ENCODE measurements around the gene NTRK3.
"Not testable (repeated sequence)": the region's sequence is repeated elsewhere in the genome, so short reads cannot be mapped to it uniquely, and the experiment has no call there.

NTRK3 gene

DNA sequence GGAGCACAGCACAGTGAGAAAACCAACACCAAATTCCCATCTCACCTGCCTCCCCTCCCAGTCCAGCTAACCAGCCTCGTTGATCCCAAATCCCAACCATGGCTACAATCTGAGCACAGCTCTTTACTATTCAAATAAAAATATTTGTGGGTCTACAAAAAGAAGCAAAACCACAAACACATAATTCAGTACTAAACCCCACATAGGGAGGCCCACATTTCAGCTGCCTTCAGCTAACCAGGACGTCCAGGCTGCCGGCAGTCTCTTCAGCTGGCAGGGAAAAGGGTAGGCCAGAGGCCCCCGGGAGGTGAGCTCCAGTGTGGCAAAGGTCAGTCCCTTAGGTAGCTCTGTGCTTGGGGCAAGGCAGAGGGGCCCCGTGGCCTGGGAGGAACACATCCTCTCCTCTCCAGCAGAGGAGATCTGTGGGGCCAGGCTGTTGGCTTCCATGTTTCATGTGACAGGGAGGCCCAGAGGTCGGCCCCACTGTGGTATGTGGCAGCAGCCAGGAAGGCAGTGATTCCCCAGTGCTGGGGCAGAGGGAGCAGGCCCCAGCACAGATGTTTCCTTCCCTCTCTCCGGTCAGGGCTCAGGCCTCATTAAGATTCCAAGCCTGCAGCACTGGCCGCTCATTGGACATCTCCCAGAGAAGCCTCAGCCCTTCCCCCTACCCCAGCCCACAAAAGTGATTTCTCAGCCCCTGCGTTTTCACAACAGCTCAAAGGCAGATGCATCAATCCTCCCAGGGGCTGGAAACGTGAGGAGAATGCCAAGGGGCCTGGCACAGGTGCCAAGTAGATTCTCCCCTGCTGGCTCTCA, 381.4 kb downstream of the NTRK3 start:
- peak; percentile 93 for DNase-seq (ENCODE audit: low read depth)

DNA sequence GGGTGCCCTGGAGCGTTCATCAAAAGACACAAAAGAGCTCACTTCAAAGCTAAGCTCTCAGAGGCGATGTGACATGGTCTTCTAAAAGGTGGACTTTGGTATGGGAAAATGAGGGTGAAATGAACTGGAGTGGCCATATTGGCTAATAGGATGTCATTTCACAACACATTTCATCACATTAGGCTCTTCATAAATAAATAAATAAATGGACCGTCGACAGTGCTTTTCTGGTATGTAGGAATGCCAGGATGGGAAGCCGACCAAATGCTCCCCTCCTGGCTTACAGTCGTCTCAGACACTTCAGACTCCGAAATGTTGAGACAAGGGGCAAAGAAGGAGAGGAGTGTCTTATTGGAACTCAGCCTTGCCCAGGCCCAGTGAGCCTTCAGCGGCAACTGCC, 383.0 kb downstream of the NTRK3 start:
- peak; percentile 55 for DNase-seq (ENCODE audit: low read depth)

DNA sequence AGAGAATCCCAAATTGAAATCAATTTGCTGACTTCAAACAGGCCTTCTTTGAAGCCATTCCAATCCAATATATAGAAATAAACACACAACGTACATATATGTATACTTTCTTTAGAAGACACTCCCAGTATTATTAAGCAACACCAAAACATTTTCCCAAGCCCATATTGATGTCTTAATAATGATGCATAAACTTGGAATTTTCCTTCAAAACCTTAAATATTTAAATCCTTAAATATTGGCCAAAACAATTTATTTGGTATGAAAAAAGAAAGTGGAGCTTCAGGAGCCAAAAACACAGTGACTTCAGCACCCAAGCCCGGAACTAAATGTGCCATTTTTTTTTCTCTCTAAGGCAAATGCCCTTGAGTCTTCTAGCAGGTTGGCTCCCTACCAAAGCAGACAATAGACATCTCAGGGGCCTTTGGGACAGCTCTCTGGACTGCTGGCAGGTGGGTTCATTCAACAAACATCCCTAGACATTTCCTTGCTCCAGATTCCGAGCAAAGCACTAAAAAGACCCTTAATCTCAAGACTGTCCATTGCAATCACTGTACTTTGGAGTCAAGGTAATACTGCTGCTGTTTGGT, 384.7 kb downstream of the NTRK3 start:
- peak; percentile 73 for DNase-seq (ENCODE audit: low read depth)

DNA sequence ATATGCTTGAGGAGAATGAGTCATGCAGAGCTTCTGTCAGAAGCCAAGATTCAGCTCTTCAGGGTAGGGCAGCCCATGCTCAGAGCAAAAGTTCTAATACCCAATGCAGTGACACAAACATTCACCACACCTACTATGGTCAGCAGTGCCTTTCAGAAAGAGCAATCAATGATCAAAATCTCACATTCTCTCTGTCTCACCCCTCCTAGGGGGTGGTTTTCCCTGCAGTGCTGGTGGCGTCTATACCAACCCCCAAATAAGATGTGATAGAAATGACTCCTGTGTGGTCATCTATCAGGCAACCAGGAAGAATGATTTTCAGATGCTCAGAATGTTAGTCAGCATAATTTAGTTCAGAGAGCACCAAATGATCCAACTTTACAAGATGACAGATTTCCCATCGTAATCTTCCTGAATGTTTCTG, 385.3 kb downstream of the NTRK3 start:
- DNase-seq (ENCODE audit: low read depth), result peak; percentile 87

DNA sequence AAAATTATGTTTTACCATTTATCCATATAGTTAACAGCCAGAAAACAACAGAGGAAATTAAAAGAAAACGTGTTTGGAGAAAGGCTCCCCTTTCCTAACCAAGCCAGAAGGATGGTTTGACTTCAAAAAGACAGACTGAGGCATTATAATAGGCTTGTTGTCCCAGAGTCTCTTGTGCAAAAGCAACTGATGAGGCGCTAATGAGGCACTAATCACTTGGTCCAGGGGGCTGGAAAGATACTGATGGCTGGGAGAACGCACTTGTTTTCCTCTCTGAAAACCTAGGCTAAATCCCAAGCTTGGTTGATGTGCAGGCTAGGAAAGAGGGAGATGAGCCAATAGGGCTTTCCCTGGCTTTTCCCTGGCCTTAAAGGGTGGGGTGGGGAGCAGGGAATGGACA, 389.6 kb downstream of the NTRK3 start:
- no peak for DNase-seq (ENCODE audit: low read depth)

DNA sequence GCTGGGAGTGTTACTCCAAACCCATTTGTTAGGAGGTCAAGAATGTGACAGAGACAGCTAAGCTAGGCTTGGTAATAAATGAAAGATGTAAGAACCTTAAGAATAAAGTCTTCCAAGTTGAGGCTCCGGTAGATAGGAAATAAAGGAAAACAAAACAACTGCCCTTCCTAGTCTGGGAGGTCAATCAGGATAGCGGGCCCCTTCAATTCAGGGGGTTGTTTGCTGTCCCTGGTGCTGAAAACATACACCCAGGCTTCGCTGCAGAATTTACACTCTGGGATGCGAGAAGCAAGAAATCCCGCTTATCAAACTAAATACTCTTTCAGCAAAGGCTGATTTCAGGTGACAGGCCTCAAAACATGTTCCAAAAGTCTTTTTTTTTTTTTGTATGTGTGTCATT, 393.4 kb downstream of the NTRK3 start:
- peak; percentile 38 for DNase-seq (ENCODE audit: low read depth)

DNA sequence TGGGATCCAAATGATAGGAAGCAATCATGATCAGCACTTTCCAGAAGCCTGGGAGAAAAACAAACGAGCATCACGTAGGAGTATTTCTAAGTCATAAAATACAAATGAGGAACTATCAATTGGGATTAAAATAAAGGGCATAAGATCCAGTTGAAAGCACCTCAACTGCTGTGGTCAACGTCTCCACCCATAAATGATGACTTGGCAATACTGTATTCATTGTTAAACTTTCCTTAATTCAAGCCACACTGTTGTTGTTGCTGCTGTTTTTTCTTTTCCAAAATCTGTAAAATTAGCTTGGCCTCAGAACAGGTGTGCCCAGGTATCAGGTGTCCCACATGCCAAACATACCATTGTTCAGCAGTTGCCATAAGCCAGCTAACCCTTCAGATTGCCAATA, 395.8 kb downstream of the NTRK3 start:
- no peak for DNase-seq (ENCODE audit: low read depth)

DNA sequence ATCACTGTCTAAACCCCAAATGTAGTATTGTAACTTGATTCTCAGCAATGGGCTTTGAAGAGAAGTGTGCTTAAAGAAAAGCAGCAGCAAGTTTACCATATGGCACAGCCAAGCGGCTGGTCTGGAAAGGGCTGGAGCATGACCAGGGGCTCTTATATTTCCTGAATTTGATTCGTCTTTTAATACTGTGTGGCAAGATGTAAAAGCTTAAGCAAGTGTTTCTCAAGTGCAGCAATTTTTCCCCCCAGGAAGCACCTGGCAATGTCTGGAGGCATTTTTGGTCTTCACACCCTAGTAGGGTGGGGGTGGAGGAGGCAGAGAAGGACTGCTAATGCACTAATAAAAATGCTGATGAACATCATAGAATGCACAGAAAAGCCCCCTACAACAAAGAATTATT, 397.9 kb downstream of the NTRK3 start:
- no peak for DNase-seq (ENCODE audit: low read depth)

DNA sequence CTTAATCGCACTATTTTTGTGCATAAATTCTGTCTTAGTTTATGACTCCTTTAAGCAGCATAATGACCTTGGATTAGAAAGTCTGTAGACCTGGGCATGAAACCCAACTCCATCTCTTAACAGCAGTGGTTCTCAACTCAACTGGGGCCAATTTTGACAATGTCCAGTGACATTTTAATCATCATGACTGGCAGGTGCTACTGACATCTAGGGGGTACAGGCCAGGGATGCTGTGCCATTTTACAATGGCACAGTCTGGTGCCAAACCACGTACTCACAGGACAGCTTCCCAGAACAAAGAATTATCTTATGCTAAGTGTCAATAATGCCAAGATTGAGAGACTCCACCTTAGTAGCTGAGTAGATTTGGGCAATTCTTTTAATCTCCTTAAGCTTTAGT, 405.0 kb downstream of the NTRK3 start:
- DNase-seq (ENCODE audit: low read depth), result no peak

DNA sequence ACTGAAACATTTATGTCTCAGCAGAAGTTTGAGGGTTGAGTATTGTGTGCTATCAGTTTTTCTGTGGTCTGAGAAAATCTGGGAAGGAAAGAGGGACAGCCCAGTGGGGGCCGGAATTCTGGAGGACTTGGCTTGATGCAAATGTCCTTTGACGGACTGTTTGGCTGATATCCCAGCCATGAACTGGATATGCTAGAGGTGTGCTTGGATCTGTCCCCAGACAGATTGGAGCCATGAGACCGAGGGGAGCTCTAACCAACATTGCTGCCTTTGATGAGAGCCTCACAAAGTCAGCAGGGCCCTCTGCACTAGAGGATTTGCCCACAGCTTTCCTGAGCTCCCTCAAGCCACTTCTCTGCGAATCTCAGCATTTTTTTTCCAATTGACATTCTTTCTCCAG, 405.6 kb downstream of the NTRK3 start:
- DNase-seq (ENCODE audit: low read depth), result no peak

DNA sequence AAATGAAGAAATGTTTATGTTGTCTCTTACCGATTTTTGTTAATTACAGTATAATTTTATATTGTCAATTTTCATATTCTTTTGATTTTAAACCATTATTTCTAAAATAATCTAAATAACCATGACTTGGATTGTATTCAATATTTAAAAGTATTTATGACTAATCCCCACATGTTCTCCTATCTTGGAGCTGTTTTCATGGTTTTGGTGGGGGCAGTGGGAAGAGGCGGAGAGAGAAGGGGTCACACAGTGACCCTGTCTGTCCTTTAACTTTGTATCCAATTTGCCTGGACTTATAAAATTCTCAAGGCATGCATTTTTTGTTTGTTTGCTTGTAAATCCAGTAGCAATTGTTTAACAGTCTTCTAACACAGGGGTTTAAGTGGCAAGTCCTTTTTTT, 407.4 kb downstream of the NTRK3 start:
- DNase-seq (ENCODE audit: low read depth), result no peak

DNA sequence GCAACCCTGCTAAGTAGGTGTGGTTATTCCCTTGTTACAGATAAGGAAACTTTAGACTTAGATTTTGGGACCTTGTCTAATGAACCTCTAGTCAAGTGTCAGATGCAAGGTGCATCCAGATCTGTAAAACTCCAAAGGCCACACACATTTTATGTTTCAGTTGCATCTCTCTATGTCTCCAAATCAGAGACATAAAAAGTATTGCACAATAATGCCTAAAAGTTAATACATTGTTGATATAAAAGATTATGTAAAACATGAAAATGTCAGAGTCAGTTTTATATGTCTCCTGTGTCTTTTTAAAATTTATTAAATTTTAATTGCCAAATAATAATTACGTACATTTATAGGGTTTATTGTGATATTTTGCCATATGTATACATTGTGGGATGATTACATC, 408.5 kb downstream of the NTRK3 start:
- DNase-seq (ENCODE audit: low read depth), result no peak

DNA sequence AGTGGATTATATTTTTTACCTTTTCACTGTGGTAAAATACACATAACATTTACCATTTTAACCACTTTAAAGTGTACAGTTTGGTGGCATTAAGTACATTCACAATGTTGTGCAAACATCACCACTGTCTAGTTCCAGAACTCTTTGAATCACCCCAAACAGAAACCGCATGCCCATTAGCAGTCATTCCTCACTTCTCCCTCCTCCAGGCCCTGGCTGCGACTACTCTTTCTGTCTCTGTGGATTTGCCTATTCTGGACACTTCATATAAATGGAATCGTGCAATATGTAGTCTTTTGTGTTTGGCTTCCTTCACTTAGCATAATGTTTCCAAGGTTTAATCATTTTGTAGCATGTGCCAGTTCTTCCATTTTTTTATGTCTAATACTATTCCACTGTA, 409.8 kb downstream of the NTRK3 start:
- DNase-seq (ENCODE audit: low read depth), result no peak

DNA sequence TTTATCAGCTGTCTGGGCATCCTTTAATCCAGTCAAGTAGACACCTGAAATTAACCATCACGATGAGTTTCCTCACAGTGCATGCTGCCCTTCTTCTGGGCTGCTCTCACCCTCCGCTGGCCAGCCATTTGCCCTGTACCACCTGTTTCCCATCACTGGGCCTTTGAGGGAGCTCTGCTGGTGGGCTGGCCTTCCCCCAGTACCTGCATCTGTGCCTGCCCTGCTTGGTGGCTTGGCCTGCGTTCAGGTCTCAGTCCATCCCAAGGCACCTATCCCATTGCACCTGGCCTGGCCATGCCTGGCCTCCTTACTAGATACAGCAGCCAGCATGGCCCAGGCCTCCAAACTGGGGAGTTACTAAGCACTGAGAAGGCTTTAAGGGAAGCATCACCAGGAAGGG, 413.2 kb downstream of the NTRK3 start:
- no peak for DNase-seq (ENCODE audit: low read depth)

DNA sequence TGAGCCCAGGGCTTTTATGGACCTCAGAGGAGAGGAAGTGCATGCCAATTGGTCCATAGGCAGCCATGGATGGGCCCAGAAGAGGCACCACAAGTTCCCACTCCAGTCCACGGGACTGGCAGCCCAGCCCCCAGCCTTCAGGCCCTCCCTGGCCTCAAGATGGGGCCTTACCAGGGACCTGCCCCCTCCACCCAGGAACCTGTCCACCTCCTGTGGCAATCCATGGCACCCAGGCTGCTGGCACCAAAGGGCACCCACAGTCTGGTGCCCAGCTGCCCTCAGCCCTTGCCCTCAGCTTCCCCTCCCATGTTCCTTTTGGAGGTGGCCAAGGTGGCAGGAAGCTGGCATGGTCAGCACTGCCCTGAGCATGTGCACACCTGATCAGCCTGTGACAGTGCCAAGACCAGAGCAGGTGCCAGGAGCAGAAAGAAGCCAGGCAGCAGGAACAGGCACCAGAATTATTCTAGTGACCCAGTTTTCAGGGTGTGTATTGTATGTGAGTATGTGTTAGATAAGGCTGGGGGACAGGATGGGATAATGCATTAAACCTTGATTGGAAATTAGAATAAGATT, 415.0 kb downstream of the NTRK3 start:
- no peak for DNase-seq (ENCODE audit: low read depth)

DNA sequence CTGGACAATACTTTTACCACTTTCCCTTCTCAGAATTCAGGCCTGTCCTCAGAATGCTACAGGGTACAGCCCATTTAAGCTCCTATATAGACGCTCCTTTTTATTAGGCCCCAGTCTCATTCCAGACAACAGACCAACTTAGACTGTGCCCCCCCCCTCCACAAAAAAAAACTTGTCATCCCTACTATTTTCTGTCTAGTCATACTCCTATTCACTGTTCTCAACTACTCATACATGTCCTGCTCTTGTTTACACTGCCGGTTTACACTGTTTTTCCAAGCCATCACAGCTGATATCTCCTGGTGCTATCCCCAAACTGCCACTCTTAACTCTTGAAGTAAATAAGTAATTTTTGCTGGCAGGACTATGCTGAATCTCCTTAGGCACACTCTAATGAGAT, 420.7 kb downstream of the NTRK3 start:
- not testable (repeated sequence) for DNase-seq (ENCODE audit: low read depth)

DNA sequence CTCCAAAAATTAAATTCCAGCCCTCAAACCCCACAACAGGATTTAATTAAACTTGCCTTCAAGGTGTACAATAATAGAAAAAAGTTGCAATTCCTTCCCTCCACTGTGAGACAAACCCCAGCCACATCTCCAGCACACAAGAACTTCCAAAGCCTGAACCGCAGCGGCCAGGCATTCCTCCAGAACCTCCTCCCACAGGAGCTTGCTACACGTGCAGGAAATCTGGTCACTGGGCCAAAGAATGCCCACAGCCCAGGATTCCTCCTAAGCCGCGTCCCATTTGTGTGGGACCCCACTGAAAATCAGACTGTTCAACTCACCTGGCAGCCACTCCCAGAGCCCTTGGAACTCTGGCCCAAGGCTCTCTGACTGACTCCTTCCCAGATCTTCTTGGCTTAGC, 423.2 kb downstream of the NTRK3 start:
- DNase-seq (ENCODE audit: low read depth), result not testable (repeated sequence)

DNA sequence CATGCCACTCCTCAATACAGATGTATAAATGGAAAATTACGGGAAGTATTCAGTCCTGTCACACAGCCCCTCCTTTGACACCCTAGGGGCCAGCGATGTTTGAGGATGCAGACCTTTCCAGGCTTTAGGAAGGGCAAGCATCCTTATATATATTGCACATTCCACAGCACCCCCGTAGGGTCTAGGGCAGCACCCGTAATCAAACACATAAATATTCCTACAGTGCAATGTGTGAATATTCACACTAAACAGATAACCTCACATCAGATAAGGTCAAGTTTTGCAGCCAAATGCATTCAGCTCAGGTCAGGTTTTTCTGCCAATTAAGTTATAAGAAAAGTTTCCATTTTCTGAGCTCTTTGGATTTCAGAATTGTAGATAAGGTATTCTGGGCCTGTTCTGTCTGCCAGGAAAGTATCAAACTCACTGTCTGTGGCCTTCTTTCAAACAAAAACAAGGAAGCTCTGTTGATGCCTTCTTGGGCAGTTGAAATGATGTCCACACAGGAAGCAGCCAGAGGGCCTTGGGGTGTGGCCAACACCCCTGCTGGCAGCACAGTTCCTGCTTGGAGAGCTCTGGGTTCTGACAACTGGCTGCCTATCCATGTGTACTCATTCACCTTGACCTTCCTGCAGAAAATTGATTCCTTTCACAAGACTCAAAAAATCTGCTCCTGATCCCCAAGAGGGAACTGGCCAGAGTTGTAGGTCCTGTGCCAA, 427.0 kb downstream of the NTRK3 start:
- DNase-seq (ENCODE audit: low read depth), result peak; percentile 29

DNA sequence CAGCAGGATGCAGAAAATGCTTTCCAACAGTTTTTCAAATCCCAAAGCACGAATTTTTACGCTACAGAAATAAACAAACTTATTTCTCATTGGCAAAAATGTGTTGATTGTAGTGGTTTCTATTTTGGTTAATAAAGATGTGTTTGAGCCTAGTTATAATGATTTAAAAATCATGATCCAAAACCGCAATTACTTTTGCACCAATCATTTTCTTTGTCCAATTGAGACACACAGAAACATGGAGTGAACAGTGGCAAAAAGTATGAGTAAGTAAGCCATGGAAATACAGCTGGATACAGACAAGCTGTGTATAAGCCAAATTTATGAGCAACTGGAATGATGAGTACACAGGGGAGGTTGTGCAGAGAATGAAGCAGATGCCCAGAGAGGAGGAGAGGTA, 427.9 kb downstream of the NTRK3 start:
- DNase-seq (ENCODE audit: low read depth), result no peak

DNA sequence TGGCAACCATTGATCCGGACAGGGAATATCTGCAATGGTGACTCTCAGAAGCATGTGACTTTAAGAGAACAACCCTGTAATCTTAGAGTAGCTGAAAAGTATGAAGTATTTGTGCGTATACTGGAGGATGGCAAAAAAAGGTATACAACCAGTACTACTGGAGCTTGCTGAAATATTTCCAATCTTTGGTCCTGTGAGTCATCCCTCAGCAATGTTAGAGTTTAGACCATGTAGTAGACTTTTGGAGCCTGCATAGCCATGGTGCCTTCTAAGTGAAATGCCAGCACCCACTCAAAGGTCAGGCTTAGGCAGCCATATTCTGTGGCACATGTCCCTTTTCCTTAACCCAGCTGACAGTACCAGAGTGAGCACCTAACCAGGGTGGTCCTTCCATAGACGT, 429.4 kb downstream of the NTRK3 start:
- DNase-seq (ENCODE audit: low read depth), result peak; percentile 65

DNA sequence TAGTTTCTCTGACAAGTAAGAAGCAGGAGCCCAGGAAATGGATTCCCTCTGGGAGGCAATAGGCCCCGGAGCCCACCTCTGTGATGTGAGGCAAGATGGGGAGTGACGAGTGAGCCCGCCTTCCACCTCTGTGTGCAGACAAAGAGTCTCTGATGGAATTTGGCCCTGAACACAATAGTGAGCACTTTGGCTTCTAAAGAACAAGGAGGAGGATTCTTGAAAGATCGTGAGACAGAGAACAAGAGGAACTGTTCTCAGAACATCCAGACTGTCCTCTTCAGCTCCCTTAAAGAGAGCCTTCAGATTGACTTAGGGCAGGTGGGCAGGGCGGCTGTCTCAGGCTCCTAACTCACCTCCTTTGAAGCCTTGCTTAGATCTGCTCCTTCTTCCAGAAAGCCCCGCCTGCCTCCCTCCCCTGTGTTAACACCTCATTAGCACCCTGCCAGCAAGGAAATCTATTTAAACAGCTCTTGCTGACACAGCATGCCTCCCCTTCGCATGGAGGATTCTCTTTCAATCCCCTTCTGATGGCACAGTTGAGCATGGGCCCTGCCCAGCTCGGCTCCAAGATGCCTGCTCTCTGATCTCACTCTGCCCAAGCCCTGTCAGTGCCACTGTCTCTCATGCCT, 430.3 kb downstream of the NTRK3 start:
- DNase-seq (ENCODE audit: low read depth), result no peak

DNA sequence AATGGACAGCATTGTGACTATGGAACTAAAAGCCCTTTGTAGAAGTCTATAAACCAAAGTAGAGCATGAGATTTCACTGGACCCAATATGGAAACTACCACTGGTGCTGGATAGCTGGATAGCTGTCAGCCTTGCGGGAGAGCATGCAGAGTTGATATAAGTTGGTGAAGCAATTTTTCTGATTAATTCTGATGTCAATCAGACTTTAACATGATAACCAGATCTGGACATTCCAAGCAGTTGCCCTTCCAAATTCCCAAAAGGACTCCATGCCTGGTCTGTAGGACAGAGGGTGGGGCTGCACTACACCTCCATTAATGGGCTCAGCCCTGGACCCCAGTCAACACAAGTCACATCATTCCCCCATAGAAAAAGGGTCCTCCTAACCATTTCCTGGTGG, 437.8 kb downstream of the NTRK3 start:
- DNase-seq (ENCODE audit: low read depth), result no peak

Data from EH (cell line).